MCF 10A (cell line): ENCODE measurements around the gene CAST. TPM values are rescaled to one million over a fixed set of nuclear protein-coding genes. Genes with fewer than 3 reads are reported as not detected.

ENCODE experiments used
- BruUV-seq: library from RNA; stranded (reverse); fragments of 400-500 nt; replicated peaks from 2 replicates; lab custom pipeline; 2021; lab: Mats Ljungman, UMichigan
- CTCF ChIA-PET: fragments of 300-600 bp; sonication (Branson Sonifier 250); formaldehyde crosslinking; extraction: SDS; loops from one replicate; lab custom pipeline; 2021; ENCODE audit warnings: antibody characterized with exemption, inconsistent platforms; lab: Yijun Ruan, JAX
- POLR2A ChIA-PET: fragments of 300-600, 350-650 bp; sonication (Branson Sonifier 250); formaldehyde crosslinking; extraction: SDS; loops from one replicate; lab custom pipeline; 2020; ENCODE audit warnings: antibody characterized with exemption, inconsistent platforms; lab: Yijun Ruan, JAX
- DNase-seq: peaks from one replicate; pipeline ENCODE4 v3.0.0-alpha.2; 2018; ENCODE audit not compliant: unreplicated experiment
- H3K27ac Mint-ChIP-seq: one replicate; pipeline ENCODE4 v1.8.0; 2022; ENCODE audit warnings: mild to moderate bottlenecking, low read depth, mixed read lengths; ENCODE audit not compliant: unreplicated experiment
- H3K27me3 Mint-ChIP-seq: one replicate; pipeline ENCODE4 v1.8.0; 2022; ENCODE audit warnings: mixed read lengths; ENCODE audit not compliant: insufficient read depth, unreplicated experiment
- H3K36me3 Mint-ChIP-seq: one replicate; pipeline ENCODE4 v1.8.0; 2022; ENCODE audit warnings: mild to moderate bottlenecking, moderate library complexity, mixed read lengths; ENCODE audit not compliant: insufficient read depth, unreplicated experiment
- H3K4me1 Mint-ChIP-seq: one replicate; pipeline ENCODE4 v1.8.0; 2022; ENCODE audit warnings: mixed read lengths; ENCODE audit not compliant: insufficient read depth, unreplicated experiment
- H3K4me3 Mint-ChIP-seq: one replicate; pipeline ENCODE4 v1.8.0; 2022; ENCODE audit warnings: mild to moderate bottlenecking, moderate library complexity, mixed read lengths; ENCODE audit not compliant: unreplicated experiment
- H3K9me3 Mint-ChIP-seq: one replicate; pipeline ENCODE4 v1.8.0; 2022; ENCODE audit warnings: mixed read lengths; ENCODE audit not compliant: unreplicated experiment
- intact Hi-C: fragments of 100-400 bp; cut with micrococcal nuclease; formaldehyde crosslinking; loops from 2 replicates; pipeline ENCODE4 v1.14.1; 2022
- total RNA-seq: library from RNA; stranded (reverse); gene quantifications from 2 replicates; pipeline ENCODE4 v1.2.3, GENCODE V29; 2022
- TF ChIP-seq, protein P1 (sequence below): fragments of 200-600 bp; IDR thresholded peaks from one replicate; pipeline ENCODE4 v1.8.0; 2022; ENCODE audit warnings: antibody characterized with exemption, mild to moderate bottlenecking; ENCODE audit not compliant: unreplicated experiment

Gene CAST
- total RNA-seq, 1 experiment from 2014 or later, result 351 TPM

DNA sequence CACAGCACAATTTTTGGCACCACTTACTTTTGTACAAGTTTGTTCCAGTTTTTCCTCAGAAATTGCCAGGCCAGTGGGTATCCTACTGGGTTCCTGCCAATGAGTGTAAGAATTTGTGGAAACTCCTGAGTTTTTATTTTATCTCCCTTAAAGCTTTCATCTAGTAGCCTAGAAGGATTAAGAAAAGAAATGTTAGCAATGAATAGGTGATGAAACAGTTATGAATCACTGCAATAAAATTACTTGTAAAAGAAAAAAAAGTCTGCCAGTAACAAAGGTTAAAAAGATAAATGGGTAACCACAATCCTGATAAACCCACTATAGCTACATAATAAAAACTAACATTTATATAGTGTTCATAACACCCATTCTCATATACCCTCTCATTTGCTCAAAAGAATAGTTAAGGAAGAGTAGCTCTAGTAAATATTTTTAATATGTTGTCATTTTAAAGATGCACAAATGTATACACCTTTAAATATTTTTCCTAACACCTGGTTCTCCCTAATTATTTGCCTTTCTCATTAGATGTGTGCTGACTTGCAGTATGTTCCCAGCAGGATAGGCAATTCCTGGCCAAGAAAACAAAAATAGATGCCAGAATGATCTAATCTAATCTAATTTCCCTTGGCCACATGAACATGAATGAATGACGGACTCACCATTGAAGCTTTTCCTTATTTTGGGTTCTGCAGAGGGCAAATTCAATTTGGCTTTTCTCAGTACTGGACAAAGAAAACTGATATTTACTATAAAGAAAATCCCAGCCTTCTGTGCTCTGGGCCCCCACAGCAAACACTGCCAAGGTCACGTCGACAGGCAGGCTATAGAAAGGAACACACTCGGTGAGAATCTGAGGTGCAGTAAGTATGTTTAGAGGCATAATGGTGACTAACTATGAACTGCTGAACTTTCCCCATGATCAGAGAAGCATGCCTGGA, 119.1 kb downstream of the CAST start:
- CTCF ChIA-PET, result interaction anchor here (0.5 to 2.9 kb wide), 6 partner anchors 50 to 437 kb away, joined by 3 to 10 read pairs (median 3); partner anchors contain the start of gene LIX1

DNA sequence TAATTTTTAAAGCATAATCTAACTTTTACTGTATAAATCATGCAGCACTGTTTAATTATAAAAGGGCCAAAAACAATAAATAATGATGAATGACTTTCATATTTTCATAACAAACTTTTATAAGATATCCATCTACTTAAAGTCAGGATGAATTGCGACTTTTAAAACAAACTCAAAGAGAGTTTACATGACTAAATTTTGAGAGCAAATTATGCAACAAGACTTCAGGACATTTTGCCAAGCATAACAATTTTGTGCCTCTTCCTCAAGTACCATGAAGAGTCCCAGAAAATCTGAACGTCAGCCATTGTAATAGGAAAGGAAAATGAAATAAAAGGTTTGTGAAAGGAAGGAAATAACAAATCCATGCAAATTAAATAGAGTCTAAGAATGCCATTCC, 121.2 kb downstream of the CAST start:
- POLR2A ChIA-PET, result no interaction called here
- Mint-ChIP-seq H3K9me3 (no peaks in the 10 kb centered on the region), H3K27me3 (no peaks in the 10 kb centered on the region), H3K27ac (no peak overlapping the region), H3K36me3 (peaks cover 80% of the 10 kb centered on the region), H3K4me1 (peaks cover 18% of the 10 kb centered on the region), H3K4me3 (no peak overlapping the region)
- intact Hi-C loops, result no loop called here
- no TSS peak for BruUV-seq
- CTCF ChIA-PET, result no interaction called here
- TF ChIP-seq, protein P1, sequence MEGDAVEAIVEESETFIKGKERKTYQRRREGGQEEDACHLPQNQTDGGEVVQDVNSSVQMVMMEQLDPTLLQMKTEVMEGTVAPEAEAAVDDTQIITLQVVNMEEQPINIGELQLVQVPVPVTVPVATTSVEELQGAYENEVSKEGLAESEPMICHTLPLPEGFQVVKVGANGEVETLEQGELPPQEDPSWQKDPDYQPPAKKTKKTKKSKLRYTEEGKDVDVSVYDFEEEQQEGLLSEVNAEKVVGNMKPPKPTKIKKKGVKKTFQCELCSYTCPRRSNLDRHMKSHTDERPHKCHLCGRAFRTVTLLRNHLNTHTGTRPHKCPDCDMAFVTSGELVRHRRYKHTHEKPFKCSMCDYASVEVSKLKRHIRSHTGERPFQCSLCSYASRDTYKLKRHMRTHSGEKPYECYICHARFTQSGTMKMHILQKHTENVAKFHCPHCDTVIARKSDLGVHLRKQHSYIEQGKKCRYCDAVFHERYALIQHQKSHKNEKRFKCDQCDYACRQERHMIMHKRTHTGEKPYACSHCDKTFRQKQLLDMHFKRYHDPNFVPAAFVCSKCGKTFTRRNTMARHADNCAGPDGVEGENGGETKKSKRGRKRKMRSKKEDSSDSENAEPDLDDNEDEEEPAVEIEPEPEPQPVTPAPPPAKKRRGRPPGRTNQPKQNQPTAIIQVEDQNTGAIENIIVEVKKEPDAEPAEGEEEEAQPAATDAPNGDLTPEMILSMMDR, result no peak
- no peak for DNase-seq

More for the DNA sequence above, 119.1 kb downstream of the CAST start:
- TF ChIP-seq, protein P1, result no peak
- H3K4me3 Mint-ChIP-seq, result no peak overlapping the region
- H3K27ac Mint-ChIP-seq, result peak overlapping the region; percentile 76
- no TSS peak for BruUV-seq
- H3K27me3 Mint-ChIP-seq, result no peaks in the 10 kb centered on the region
- H3K9me3 Mint-ChIP-seq, result no peaks in the 10 kb centered on the region
- H3K4me1 Mint-ChIP-seq, result peaks cover 18% of the 10 kb centered on the region
- POLR2A ChIA-PET, result interaction anchor here (0.7 to 2.9 kb wide), 10 partner anchors 9 to 449 kb away, joined by 3 to 13 read pairs (median 4); partner anchors contain the start of genes ERAP1, ERAP2 and LIX1
- peaks cover 80% of the 10 kb centered on the region for H3K36me3 Mint-ChIP-seq
- DNase-seq, result peak; percentile 69
- intact Hi-C loops, result no loop called here

DNA sequence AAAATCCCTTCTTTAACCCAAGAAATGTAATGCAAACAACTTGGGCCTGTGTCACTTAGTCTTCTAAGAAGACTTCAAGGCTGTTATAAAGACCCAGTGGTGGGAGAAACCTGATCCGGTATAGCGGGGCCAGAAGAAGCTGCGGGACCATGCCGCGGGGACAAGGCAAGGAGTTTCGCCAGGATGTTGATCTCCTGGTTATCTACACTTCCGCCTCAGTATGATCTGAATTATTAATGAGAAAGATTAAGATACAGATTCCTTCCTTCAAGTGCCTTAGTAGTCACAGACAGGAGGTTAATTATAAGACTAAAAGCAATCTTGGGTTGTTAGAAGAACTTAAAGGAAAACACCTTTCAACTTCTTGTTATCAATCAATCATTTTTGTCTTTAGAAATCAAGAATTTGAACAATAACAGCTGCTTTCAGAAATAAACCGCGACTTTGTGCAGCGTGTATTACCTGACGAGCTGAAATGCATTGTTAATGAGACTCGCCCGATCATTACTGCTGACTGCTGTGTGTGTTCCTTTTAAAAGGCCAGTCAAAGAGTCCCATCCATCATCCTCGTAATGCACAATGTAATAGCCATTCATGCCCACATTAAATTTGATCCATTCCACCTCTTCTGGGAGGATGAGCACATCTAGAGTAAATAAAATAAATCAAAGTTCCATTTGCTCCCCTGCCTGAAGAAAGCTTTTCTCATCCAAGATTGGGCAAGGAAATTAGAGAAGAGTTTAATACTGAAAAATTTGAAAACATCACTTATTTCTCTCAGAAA, 123.3 kb downstream of the CAST start:
- CTCF ChIA-PET, result interaction anchor here (0.5 to 1.7 kb wide), 4 partner anchors 21 to 1002 kb away, joined by 3 to 5 read pairs (median 3); no protein-coding TSS in a partner anchor

More for the DNA sequence above, 123.3 kb downstream of the CAST start:
- Mint-ChIP-seq H3K4me3 (no peak overlapping the region), H3K4me1 (peaks cover 9% of the 10 kb centered on the region), H3K27ac (no peak overlapping the region), H3K9me3 (no peaks in the 10 kb centered on the region), H3K27me3 (no peaks in the 10 kb centered on the region), H3K36me3 (peaks cover 69% of the 10 kb centered on the region)
- BruUV-seq, result no TSS peak
- POLR2A ChIA-PET, result interaction anchor here (0.6 to 1.2 kb wide), 2 partner anchors 11 to 152 kb away, joined by 3 to 4 read pairs; no protein-coding TSS in a partner anchor
- no peak for DNase-seq
- intact Hi-C loops, result no loop called here
- TF ChIP-seq, protein P1, result no peak
